ENCODE results near the gene GRB14. TPM values are rescaled to one million over a fixed set of nuclear protein-coding genes. Genes with fewer than 3 reads are reported as not detected.

The GRB14 gene
- total RNA-seq, 2 experiments from 2014 or later, result not detected

GRCh38 chr2:164562666-164563065 is 58.6 kb downstream of the GRB14 start:
- no peak for DNase-seq (ENCODE audit: low spot score)
- H3K4me2 ChIP-seq (ENCODE audit: low read length), result no peak overlapping the region
- intact Hi-C loops (cut with micrococcal nuclease; ENCODE audit: unreplicated experiment), result loop anchor here (5.0 to 10.0 kb wide), 2 partner anchors 155 to 352 kb away; no protein-coding TSS in a partner anchor
- H3K4me1 ChIP-seq (ENCODE audit: insufficient read depth, low read length, poor library complexity, severe bottlenecking), result no peaks in the 10 kb centered on the region
- no peak overlapping the region for H2AFZ ChIP-seq (ENCODE audit: low read length)
- BruUV-seq (replicated peaks), result no TSS peak
- no peaks in the 10 kb centered on the region for H3K79me2 ChIP-seq (ENCODE audit: insufficient read depth, low read depth, low read length)
- POLR2A ChIA-PET, result no interaction called here
- H3K9me2 ChIP-seq (ENCODE audit: insufficient read depth, low read length), result no peaks in the 10 kb centered on the region
- CTCF ChIA-PET (ENCODE audit: unreplicated experiment), result no interaction called here
- no peaks in the 10 kb centered on the region for H4K20me1 ChIP-seq (ENCODE audit: insufficient read depth, low read length)
- no peak overlapping the region for H3K27ac ChIP-seq (ENCODE audit: low read depth, low read length, poor library complexity, severe bottlenecking)
- H3K4me3 ChIP-seq (ENCODE audit: low read depth, low read length, poor library complexity, severe bottlenecking), result no peak overlapping the region
- TF ChIP-seq CTCF (conservative IDR thresholded peaks at IDR 0.05; ENCODE audit: low read length) (no peak), EZH2phosphoT487 (IDR thresholded peaks at IDR 0.05; ENCODE audit: borderline replicate concordance, low read depth, low read length) (no peak)
- H3K9me3 ChIP-seq (ENCODE audit: low read length), result no peaks in the 10 kb centered on the region
- no peaks in the 10 kb centered on the region for H3K36me3 ChIP-seq (ENCODE audit: insufficient read depth, low read length)

GRCh38 chr2:164561991-164562390 is 59.3 kb downstream of the GRB14 start:
- Histone ChIP-seq H4K20me1 (ENCODE audit: insufficient read depth, low read length) (no peaks in the 10 kb centered on the region), H2AFZ (ENCODE audit: low read length) (no peak overlapping the region), H3K4me3 (ENCODE audit: low read depth, low read length, poor library complexity, severe bottlenecking) (no peak overlapping the region), H3K4me1 (ENCODE audit: insufficient read depth, low read length, poor library complexity, severe bottlenecking) (no peaks in the 10 kb centered on the region), H3K27ac (ENCODE audit: low read depth, low read length, poor library complexity, severe bottlenecking) (no peak overlapping the region), H3K9me3 (ENCODE audit: low read length) (no peaks in the 10 kb centered on the region), H3K4me2 (ENCODE audit: low read length) (no peak overlapping the region), H3K79me2 (ENCODE audit: insufficient read depth, low read depth, low read length) (no peaks in the 10 kb centered on the region), H3K9me2 (ENCODE audit: insufficient read depth, low read length) (no peaks in the 10 kb centered on the region), H3K36me3 (ENCODE audit: insufficient read depth, low read length) (no peaks in the 10 kb centered on the region)
- TF ChIP-seq CTCF (conservative IDR thresholded peaks at IDR 0.05; ENCODE audit: low read length) (no peak), EZH2phosphoT487 (IDR thresholded peaks at IDR 0.05; ENCODE audit: borderline replicate concordance, low read depth, low read length) (no peak)
- no TSS peak for BruUV-seq (replicated peaks)
- CTCF ChIA-PET (ENCODE audit: unreplicated experiment), result no interaction called here
- no peak for DNase-seq (ENCODE audit: low spot score)
- POLR2A ChIA-PET, result interaction anchor here (1.4 kb wide), 1 partner anchor 34 kb away, joined by 3 read pairs; no protein-coding TSS in a partner anchor
- intact Hi-C loops (cut with micrococcal nuclease; ENCODE audit: unreplicated experiment), result loop anchor here (5.0 to 10.0 kb wide), 2 partner anchors 155 to 353 kb away; no protein-coding TSS in a partner anchor

- H3K9me3 ChIP-seq (ENCODE audit: low read length), result no peaks in the 10 kb centered on the region
- intact Hi-C loops (cut with micrococcal nuclease; ENCODE audit: unreplicated experiment), result loop anchor here (5.0 to 10.0 kb wide), 2 partner anchors 156 to 353 kb away; no protein-coding TSS in a partner anchor
- H3K4me2 ChIP-seq (ENCODE audit: low read length), result no peak overlapping the region
- no peaks in the 10 kb centered on the region for H3K79me2 ChIP-seq (ENCODE audit: insufficient read depth, low read depth, low read length)
- ChIA-PET POLR2A (interaction anchor here (0.7 to 1.4 kb wide), 2 partner anchors 35 to 1206 kb away, joined by 3 read pairs; no protein-coding TSS in a partner anchor), CTCF (ENCODE audit: unreplicated experiment) (no interaction called here)
- no peaks in the 10 kb centered on the region for H3K9me2 ChIP-seq (ENCODE audit: insufficient read depth, low read length)
- no peak overlapping the region for H3K27ac ChIP-seq (ENCODE audit: low read depth, low read length, poor library complexity, severe bottlenecking)
- no peaks in the 10 kb centered on the region for H4K20me1 ChIP-seq (ENCODE audit: insufficient read depth, low read length)
- no peak overlapping the region for H2AFZ ChIP-seq (ENCODE audit: low read length)
- no peaks in the 10 kb centered on the region for H3K4me1 ChIP-seq (ENCODE audit: insufficient read depth, low read length, poor library complexity, severe bottlenecking)
- DNase-seq (ENCODE audit: low spot score), result no peak
- H3K36me3 ChIP-seq (ENCODE audit: insufficient read depth, low read length), result no peaks in the 10 kb centered on the region
- BruUV-seq (replicated peaks), result no TSS peak
- TF ChIP-seq CTCF (conservative IDR thresholded peaks at IDR 0.05; ENCODE audit: low read length) (no peak), EZH2phosphoT487 (IDR thresholded peaks at IDR 0.05; ENCODE audit: borderline replicate concordance, low read depth, low read length) (no peak)
- no peak overlapping the region for H3K4me3 ChIP-seq (ENCODE audit: low read depth, low read length, poor library complexity, severe bottlenecking)
These were observed 59.9 kb downstream of the GRB14 start for GRCh38 chr2:164561416-164561815.
